Hematopoietic multipotent progenitor cell treated with erythropoietin and hydrocortisone succinate and interleukin-3 and kit ligand, for 15 days (in vitro differentiated cells): Measurements from ENCODE around the gene PANK4.
A peak's percentile ranks its signal among the peaks of the same experiment; 100 is the strongest.

Source experiments
- DNase-seq: peaks from one replicate; pipeline ENCODE4 v3.0.0-alpha.2; 2015; ENCODE audit warnings: low spot score

Gene PANK4

GRCh38 chr1:2476061-2476999 lies 50.1 kb downstream of the PANK4 start, which contains the start of gene PLCH2:
PLCH2 (plus strand) TSS chr1:2476289; CDS start chr1:2476589, 300 bp downstream.
- no peak for DNase-seq

GRCh38 chr1:2475571-2475970 lies 50.8 kb downstream of the PANK4 start:
- no peak for DNase-seq

DNA sequence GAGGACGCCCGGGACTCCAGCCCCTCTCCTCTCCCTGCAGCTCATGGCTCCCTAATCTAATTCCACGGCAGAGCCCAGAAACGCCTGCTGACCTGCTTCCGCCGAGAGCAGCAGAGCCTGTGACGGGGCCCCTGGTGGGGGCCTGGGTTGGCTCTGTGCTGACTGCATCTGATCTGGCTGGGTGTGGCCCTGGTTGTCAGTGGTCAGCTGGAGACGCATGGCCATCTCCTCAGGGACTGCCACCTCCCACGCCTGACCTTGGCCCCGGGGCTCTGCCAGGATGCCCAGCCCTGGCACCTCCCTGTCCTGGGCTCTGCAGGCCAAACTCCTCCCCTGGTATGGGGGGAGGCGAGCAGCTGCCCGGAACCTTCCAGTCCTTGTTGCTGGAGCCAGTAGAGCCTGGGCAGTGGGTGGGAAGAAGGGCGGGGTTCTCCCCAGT lies 51.4 kb downstream of the PANK4 start:
- no peak for DNase-seq

DNA sequence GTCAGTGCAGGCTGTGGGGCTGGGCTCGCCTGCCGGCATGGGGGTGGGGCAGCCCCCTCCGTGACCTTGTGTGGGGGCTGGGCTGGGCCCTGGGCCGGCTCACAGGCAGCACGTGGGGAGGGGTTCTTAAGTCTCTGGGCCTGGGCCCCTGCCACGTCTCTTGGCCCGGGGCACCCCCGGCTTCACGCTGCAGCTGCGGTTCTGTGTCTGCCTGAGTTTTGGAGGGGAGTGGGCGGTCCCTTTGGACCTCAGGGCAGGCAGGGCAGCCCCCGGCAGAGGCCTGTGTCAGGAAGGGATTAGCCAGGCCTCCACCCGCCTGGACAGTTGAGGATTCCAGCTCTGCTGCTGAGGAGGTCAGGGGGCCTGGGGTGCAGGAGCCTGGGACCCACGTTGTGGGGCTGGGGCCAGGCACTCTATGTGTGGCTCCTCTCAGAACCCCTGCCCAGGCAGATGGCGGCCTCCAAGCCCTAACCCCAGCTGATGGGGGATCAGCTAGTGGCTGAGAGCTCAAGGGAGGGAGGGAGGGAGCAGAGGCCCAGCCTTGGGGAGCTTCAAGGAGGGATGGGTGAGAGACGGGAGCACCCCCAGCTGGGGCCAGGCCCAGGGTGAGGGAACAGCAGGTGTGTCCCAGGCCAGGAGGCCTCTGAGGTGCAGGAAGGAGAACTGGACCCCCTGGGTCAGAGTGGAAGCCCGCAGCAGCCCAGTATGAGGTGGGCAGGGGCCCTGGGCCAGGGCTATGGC lies 52.1 kb downstream of the PANK4 start:
- no peak for DNase-seq

GRCh38 chr1:2473198-2473597 lies 53.2 kb downstream of the PANK4 start:
- DNase-seq = no peak

- no peak for DNase-seq
Measured at GRCh38 chr1:2472561-2473177, 53.7 kb downstream of the PANK4 start.

GRCh38 chr1:2472109-2472508 lies 54.3 kb downstream of the PANK4 start:
- no peak for DNase-seq

GRCh38 chr1:2471587-2472001 lies 54.8 kb downstream of the PANK4 start:
- no peak for DNase-seq

DNA sequence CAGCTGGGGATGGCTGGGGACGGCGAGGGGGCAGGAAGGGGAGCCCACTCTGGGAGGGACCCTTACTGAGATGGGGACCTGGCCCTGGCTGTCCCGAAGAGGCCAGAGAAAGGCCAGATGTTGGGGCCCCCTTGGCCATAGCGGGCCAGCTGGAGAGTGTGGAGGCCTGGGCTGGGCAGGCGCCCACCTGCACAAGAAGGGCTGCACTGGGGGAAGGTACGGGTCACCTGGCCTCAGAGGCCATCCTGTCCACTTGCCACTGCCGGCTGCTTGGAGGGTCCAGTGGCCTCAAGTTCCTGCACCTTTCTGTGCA lies 55.3 kb downstream of the PANK4 start:
- no peak for DNase-seq

DNA sequence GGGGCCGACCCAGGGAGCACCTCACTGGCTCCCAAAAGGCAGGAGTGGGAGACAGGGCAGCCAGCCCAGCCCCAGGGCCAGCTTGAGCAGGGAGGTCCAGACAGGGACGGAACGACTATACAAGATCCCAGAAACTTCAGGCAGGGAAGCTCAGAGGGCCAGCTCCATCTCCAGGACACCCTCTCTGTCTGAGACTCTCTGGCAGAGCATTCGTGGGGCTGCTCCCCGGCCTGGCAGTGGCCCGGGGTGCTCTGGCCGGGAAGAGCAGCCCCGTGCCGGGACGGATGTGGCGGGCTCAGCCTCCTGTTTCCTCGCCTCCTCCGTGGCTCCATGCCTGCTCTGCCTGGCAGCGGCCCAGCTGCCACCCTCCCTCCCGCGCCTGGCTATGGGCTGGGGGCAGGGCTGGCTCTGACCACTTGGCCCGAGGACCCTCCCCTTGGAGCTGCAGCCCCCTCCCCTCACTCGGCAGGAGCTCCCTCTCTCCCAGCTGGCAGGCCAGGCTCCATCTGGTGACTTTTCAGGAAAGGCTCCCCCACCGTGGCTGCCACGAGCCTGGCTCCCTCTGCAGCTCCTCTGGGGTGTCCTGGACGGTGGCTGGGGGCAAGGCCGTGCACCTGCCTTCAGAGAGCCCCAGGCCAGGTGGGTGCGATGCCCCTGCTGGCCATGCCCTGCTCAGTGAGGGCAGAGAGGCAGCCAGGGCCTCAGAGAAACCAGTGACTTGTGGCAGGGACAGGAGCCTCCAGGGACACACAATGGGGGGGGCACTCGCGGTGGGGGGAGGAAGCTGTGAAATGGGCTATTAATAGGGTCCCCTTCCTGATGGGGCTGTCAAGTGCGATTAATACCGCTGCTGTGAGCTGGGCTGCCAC lies 55.9 kb downstream of the PANK4 start:
- DNase-seq = no peak

- no peak for DNase-seq
Measured at GRCh38 chr1:2469103-2469940, 57.1 kb downstream of the PANK4 start.

DNA sequence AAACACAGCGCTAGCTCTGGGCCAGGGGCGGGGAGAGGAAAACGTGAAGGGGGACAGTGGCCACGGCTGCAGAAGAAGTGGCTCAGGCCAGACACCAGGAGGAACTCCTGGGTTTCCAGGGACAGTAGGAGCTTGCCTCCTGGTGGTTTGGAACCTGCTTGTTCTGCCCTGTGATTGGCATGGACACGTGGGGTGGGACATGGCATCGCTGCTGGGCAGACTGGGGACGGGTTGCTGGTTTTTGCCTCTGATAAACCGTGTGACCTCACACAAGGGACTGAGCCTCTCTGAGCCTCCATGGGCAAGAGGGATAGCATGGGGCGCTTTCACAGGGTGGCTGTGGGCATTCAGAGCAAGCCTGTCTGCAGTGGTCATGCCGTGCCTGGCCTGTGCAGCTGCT lies 57.9 kb downstream of the PANK4 start:
- no peak for DNase-seq

DNA sequence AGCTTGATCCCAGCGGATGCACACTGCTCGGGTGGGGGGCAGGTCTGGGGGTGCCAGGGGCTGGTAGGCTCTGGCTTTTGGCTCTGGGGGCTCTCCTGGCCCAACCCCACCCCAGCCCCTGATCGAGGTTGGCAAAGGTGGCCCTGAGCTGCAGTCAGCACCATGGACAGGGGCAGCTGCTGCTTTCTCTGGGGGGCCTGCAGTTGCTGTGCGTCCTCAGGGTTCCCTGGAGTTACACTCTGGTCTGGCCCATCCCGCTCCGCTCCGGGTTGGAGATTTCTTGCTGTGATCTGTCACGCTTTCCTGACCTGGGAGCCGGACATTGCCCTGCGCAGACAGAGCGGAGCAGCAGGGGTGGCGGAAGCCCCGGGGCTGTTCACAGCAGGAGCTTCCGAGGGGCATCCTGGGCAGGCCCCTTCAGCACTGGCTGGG lies 58.3 kb downstream of the PANK4 start:
- DNase-seq = no peak

DNA sequence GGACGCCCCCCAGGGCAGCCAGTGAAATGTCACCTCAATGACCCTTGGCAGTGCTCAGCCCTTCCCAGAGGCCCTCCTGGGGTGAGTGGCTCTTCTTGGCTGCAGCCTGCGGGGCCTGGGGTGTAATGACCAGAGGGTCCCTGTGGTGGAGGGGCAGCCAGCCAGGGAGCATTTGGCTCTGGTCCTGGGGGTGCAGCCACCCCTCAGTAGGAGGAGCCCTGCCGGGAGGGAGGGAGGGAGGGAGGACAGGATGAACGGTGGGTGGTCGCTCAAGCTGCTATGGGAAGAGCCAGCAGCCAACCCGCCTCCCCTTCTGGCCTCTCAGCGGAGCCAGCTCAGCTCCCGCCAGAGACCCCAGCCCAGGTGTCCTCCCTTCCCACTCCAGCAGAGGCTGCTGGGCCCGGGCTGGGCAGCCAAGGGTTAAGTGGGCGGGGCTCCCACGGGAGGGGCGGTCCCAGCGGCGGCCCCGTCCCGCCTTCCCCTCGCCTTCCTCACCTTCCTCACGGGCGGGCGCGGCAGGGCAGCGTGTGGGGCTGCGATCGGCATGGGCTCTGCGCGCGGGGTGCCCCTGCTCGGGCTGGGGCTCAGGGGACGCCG lies 59.3 kb downstream of the PANK4 start:
- DNase-seq = peak; percentile 13

DNA sequence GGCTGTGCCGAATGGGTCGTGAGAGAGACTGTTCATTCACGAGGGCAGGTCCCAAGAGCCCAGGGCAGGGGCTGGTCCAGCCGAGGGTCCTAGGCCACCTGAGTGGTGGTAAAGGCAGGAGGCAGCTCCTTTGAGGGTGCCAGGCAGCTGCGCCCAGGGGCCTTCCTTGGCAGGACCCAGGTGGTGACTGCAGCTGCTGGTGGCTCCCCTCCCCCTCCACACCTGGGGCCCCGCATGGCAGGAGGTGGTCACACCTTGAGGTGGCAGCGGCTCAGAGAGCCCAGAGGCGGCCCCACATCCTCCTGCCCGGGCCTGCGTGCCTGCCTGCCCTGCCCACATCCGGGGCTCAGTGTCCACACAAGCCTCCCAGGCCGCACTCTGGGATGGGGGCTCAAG lies 60.1 kb downstream of the PANK4 start:
- no peak for DNase-seq

DNA sequence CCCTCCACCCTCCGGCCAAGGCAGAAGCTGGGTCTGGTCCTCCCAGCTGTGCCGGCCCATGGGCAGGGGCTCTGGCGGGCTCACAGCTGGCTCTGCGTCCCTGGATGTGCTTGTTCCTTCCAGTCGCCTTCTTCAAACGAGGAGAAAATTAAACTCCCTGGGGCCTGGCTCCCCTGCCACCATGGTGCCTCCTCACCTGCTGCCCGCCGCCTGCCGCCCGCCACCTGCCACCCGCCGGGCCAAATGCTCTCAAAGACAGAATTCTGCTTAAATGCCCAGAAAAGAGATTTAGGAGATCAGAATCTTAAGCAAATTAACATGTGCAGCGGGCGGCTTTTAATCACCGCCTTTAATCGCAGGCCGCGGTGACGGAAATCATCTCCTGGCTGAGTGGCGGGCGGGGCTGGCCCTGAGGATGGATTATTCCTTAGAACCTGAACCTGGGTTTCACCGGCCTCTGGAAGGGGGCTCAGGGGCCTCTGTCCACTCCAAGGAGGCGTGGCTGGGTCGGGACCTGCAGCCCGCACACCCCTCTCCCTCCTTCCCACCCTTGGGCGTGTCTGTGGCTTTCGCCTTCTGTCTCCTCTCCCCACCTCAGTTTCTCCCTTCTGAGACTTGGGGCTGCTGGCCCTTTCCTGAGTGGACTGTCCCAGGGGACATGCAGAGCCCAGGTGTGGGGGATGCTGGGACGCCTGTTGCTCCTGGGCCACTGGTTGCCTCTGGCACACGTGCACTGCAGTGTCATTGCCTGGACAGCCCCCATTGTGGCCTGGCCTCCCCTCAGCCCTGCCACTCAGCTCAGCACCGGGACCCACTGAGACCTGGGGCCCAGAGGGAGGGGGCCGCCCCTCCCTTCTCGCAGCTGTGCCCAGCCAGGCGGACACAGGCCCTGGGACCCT lies 60.8 kb downstream of the PANK4 start:
- DNase-seq = no peak

DNA sequence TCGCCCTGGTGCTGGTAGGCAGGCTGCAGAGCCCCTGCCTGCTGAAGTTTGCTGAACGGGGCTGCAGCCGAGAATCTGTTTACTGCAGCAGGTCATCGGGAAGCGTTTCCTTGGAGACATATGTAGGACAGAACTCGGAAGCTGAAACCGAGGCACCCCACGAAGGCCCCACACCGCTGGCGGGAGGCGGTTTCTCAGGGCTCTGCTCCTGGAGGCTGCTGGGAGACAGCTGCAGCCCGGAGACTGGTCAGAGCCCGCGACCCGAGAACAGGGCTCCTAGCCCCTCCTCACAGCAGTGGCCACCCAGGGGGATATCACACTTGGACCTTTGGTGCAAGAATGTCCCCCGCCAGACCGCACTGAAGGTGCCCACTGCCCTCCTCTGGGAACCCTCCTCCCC lies 63.0 kb downstream of the PANK4 start:
- no peak for DNase-seq

- no peak for DNase-seq
Measured at GRCh38 chr1:2462819-2463218, 63.6 kb downstream of the PANK4 start.

DNA sequence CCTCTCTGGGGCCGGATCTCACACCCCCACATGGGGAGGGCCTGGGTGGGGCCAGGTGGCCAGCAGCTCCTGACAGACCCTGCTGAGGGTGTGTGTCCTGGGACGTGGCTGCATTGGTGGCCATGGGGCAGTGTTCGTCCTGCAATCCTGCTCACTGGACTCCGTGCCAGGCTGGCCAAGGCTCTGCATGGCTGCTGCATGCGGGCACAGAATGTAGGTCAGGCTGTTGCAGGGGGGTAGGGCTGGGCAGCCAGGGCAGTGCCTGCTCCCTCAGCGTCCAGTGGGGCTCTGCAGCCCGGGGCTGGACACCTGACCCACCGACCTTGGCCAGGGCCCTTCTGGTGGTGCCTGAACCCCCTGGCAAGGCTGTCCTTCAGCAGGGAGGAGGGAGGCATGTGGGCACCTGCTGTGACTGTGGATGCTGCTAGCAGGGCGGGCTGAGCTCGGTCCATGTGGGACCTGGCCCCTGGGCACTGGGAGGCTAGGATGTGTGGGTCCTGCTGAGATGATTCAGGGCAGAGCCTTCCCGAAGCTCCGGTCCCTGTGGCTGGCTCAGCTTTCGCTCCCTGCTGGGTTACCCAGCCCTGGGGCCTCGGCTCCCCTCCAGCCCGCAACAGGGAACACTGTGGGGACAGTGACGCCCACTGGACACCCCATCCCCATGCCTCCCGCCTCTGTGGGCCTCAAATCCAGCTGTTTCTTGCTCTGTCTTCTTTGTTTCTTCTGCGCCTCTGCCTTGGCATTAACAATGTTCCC lies 65.2 kb downstream of the PANK4 start:
- DNase-seq = no peak
